ENCODE measurements around the gene HAGHL.

DNA sequence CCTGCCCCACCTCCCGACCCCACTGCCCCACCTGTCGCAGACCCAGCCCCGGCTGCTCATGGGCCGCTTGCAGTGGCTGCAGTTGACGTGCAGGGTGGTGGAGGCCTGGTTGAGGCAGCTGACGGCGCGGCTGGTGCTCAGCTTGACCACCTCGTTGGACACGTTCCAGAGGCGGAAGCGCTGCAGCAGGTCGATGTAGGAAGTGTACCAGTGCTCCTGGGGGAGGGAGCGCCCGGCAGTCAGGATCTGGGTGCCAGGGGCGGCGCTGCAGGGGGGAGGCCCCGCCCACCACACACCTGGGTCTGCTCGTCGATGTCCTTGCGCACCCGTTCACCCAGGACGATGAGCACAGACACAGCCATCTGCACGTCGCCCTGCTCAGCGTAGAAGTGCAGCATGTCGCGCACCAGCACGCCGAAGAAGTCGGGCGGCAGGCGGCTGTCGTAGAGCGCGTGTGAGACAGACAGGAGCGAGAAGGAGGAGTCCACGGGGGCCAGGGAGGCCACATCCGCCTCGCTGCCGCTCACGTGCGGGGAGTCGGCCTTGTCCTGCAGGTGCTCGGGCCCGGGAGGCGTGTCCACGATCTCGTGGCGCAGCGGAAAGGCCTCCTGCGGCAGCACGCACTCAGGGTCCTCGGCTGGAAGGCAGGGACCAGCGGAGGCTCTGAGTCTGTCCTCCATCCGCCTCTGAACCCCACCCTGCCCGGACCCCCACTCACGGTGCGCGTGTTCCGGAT is 41.8 kb upstream of the HAGHL start:
- TF ChIP-seq, protein P1, sequence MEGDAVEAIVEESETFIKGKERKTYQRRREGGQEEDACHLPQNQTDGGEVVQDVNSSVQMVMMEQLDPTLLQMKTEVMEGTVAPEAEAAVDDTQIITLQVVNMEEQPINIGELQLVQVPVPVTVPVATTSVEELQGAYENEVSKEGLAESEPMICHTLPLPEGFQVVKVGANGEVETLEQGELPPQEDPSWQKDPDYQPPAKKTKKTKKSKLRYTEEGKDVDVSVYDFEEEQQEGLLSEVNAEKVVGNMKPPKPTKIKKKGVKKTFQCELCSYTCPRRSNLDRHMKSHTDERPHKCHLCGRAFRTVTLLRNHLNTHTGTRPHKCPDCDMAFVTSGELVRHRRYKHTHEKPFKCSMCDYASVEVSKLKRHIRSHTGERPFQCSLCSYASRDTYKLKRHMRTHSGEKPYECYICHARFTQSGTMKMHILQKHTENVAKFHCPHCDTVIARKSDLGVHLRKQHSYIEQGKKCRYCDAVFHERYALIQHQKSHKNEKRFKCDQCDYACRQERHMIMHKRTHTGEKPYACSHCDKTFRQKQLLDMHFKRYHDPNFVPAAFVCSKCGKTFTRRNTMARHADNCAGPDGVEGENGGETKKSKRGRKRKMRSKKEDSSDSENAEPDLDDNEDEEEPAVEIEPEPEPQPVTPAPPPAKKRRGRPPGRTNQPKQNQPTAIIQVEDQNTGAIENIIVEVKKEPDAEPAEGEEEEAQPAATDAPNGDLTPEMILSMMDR (conservative IDR thresholded peaks at IDR 0.05; ENCODE audit: low read depth, low read length): no peak
- no peak for TF ChIP-seq EZH2 (IDR thresholded peaks at IDR 0.05; ENCODE audit: borderline replicate concordance, low read depth, low read length, poor library complexity, severe bottlenecking)

Data from A673 (cell line).